Liver (tissue), 9 donors: ENCODE results near the gene NR6A1. TPM values are rescaled to one million over a fixed set of nuclear protein-coding genes. Genes with fewer than 3 reads are reported as not detected.

Source experiments
- DNase-seq: peaks from one replicate; pipeline ENCODE4 v3.0.0-alpha.2; 2017; ENCODE audit warnings: low spot score
- H3K27ac ChIP-seq, 2 donors: one replicate each; pipeline ENCODE4 v1.7.0; 2013; ENCODE audit warnings: inconsistent platforms in 2 of 2, low read length in 2 of 2, control low read depth in 1 of 2, low read depth in 1 of 2, mild to moderate bottlenecking in 1 of 2
- H3K27me3 ChIP-seq, 4 donors: one replicate each; pipeline versions ENCODE4 v1.6.1 to v1.7.0; 2013; ENCODE audit warnings: low read length in 3 of 4, inconsistent platforms in 1 of 4, mild to moderate bottlenecking in 1 of 4, moderate library complexity in 1 of 4; ENCODE audit not compliant: control insufficient read depth in 4 of 4, insufficient read depth in 4 of 4
- H3K36me3 ChIP-seq, 4 donors: one replicate each; pipeline versions ENCODE4 v1.6.1 to v1.7.0; 2013; ENCODE audit warnings: low read length in 3 of 4, mild to moderate bottlenecking in 3 of 4, low read depth in 1 of 4, moderate library complexity in 1 of 4; ENCODE audit not compliant: control insufficient read depth in 4 of 4, insufficient read depth in 3 of 4
- H3K4me1 ChIP-seq, 4 donors: one replicate each; pipeline versions ENCODE4 v1.6.1 to v1.7.0; 2013; ENCODE audit warnings: low read length in 3 of 4, mild to moderate bottlenecking in 3 of 4, moderate library complexity in 1 of 4; ENCODE audit not compliant: control insufficient read depth in 4 of 4, insufficient read depth in 4 of 4
- H3K4me3 ChIP-seq, 3 donors: one replicate each; pipeline versions ENCODE4 v1.6.1 to v1.7.0; 2013; ENCODE audit warnings: low read length in 3 of 3, control low read depth in 1 of 3, low read depth in 1 of 3, mild to moderate bottlenecking in 1 of 3
- H3K9ac ChIP-seq, 2 donors: one replicate each; pipeline ENCODE4 v1.7.0; 2013; ENCODE audit warnings: low read length in 2 of 2, mild to moderate bottlenecking in 2 of 2, moderate library complexity in 2 of 2, control low read depth in 1 of 2, low read depth in 1 of 2
- H3K9me3 ChIP-seq, 4 donors: one replicate each; pipeline versions ENCODE4 v1.6.1 to v1.7.0; 2013; ENCODE audit warnings: low read length in 3 of 4; ENCODE audit not compliant: control insufficient read depth in 4 of 4
- CTCF ChIP-seq: fragments of 150-350 bp; IDR thresholded peaks from 2 replicates; pipeline ENCODE4 v1.5.1; 2017; ENCODE audit warnings: improper control_type of control experiment, low read depth, low read length; ENCODE audit not compliant: missing input control
- EGR1 ChIP-seq, 2 donors: IDR thresholded peaks; 2 replicates each; pipeline ENCODE4 v1.6.1; 2016 to 2018; ENCODE audit warnings: antibody characterized with exemption in 2 of 2, low read depth in 2 of 2
- FOXA1 ChIP-seq: IDR thresholded peaks from 2 replicates; pipeline ENCODE4 v1.6.1; 2016; ENCODE audit warnings: antibody characterized with exemption
- FOXA2 ChIP-seq: IDR thresholded peaks from 2 replicates; pipeline ENCODE4 v1.6.1; 2016; ENCODE audit warnings: antibody characterized with exemption
- GABPA ChIP-seq, 2 donors: IDR thresholded peaks in 1 of 2; conservative IDR thresholded peaks in 1 of 2; 2 replicates each; pipeline ENCODE4 v1.6.1; 2016; ENCODE audit warnings: antibody characterized with exemption in 2 of 2, mild to moderate bottlenecking in 1 of 2, moderate library complexity in 1 of 2
- HNF4A ChIP-seq, 2 donors: conservative IDR thresholded peaks; 2 replicates each; pipeline ENCODE4 v1.6.1; 2016; ENCODE audit warnings: antibody characterized with exemption in 2 of 2, mild to moderate bottlenecking in 2 of 2
- HNF4G ChIP-seq: IDR thresholded peaks from 2 replicates; pipeline ENCODE4 v1.6.1; 2016; ENCODE audit warnings: antibody characterized with exemption
- JUND ChIP-seq, 2 donors: IDR thresholded peaks; 2 replicates each; pipeline ENCODE4 v1.6.1; 2016; ENCODE audit warnings: antibody characterized with exemption in 2 of 2
- MAX ChIP-seq: IDR thresholded peaks from 2 replicates; pipeline ENCODE4 v1.6.1; 2016; ENCODE audit warnings: antibody characterized with exemption
- NR2F2 ChIP-seq: IDR thresholded peaks from 2 replicates; pipeline ENCODE4 v1.6.1; 2016; ENCODE audit warnings: antibody characterized with exemption
- RAD21 ChIP-seq, 2 donors: IDR thresholded peaks; 2 replicates each; pipeline ENCODE4 v1.6.1; 2016; ENCODE audit warnings: antibody characterized with exemption in 2 of 2, mild to moderate bottlenecking in 2 of 2
- REST ChIP-seq: IDR thresholded peaks from 2 replicates; pipeline ENCODE4 v1.6.1; 2016; ENCODE audit warnings: antibody characterized with exemption, mild to moderate bottlenecking
- RXRA ChIP-seq, 2 donors: IDR thresholded peaks; 2 replicates each; pipeline ENCODE4 v1.6.1; 2017 to 2018; ENCODE audit warnings: antibody characterized with exemption in 2 of 2, mild to moderate bottlenecking in 1 of 2
- SP1 ChIP-seq: IDR thresholded peaks from 2 replicates; pipeline ENCODE4 v1.6.1; 2018; ENCODE audit warnings: antibody characterized with exemption, mild to moderate bottlenecking
- TAF1 ChIP-seq: conservative IDR thresholded peaks from 2 replicates; pipeline ENCODE4 v1.6.1; 2016; ENCODE audit warnings: antibody characterized with exemption, mild to moderate bottlenecking
- YY1 ChIP-seq: IDR thresholded peaks from 2 replicates; pipeline ENCODE4 v1.6.1; 2016; ENCODE audit warnings: antibody characterized with exemption, mild to moderate bottlenecking
- WGBS: extraction: QIAGEN DNeasy Blood & Tissue Kit; methylation state at CpG from one replicate; pipeline ENCODE4 v1.1.7; 2013; 5-methylcytosine and 5-hydroxymethylcytosine counted together
- polyA plus RNA-seq, 2 donors: library from polyadenylated mRNA; stranded (reverse) in 1 of 2; unstranded in 1 of 2; fragments of 200-250 nt in 1 of 2; fragments of >200 nt in 1 of 2; fragmentation: Nextera tagmentation in 1 of 2; extraction: Ambion mirVana in 1 of 2; gene quantifications; one replicate each; pipeline versions ENCODE4 v1.2.1 to v1.2.3, GENCODE V29; 2013 to 2015
- total RNA-seq, 2 donors: library from RNA; depleted of rRNA; stranded (reverse); fragments of >200 nt; gene quantifications; one replicate each; pipeline ENCODE4 v1.2.3, GENCODE V29; 2014
- TF ChIP-seq, protein P1 (sequence below): IDR thresholded peaks from 2 replicates; pipeline ENCODE4 v1.6.1; 2016; ENCODE audit warnings: antibody characterized with exemption
- TF ChIP-seq, protein P2 (sequence below): IDR thresholded peaks from 2 replicates; pipeline ENCODE4 v1.6.1; 2016; ENCODE audit warnings: antibody characterized with exemption
- donor health status: healthy.
- donor health status: healthy.
- donor health status: healthy.
- donor health status: healthy.
- donor health status: healthy.

The NR6A1 gene
- total and polyA plus RNA-seq, 4 donors, result 0.72 to 6.1 (median 2.1) TPM

DNA sequence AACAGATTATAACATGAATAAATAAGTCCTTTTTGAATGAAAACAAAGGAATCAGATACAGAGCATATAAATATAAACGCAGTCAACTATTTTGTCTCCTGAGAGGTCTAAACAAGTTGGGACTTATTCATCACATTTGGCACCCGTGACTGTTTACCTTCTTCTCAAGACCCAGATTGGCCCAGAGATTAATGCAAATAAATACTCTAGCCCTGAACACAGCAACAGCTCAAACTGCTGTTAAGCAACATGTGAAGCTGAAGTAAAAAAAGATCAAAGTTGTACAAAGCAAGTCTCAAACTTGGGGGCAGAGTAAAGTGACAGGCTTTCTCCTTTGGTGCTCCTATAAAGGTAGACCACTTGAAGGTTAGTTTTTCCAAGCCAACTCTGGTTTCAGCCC lies 168.9 kb downstream of the NR6A1 start:
- H3K9ac ChIP-seq, result no peak overlapping the region
- TF ChIP-seq RAD21 (IDR thresholded peaks at IDR 0.05) (peak in 1 of 2 donors; percentile 5), EGR1 (IDR thresholded peaks at IDR 0.05; ENCODE audit: low read depth in 2 of 2) (no peak), NR2F2 (no peak), TAF1 (no peak), FOXA1 (no peak), JUND (IDR thresholded peaks at IDR 0.05) (peak in 1 of 2 donors; percentile 15), REST (no peak), SP1 (no peak), HNF4A (conservative IDR thresholded peaks at IDR 0.05) (peak; percentile 43 to 51), HNF4G (no peak), CTCF (no peak), RXRA (IDR thresholded peaks at IDR 0.05) (peak; percentile 46 to 61), MAX (no peak), YY1 (no peak), FOXA2 (peak; percentile 16), GABPA (IDR thresholded peaks at IDR 0.05 in 1 of 2, conservative IDR thresholded peaks at IDR 0.05 in 1 of 2) (no peak)
- TF ChIP-seq, protein P1, sequence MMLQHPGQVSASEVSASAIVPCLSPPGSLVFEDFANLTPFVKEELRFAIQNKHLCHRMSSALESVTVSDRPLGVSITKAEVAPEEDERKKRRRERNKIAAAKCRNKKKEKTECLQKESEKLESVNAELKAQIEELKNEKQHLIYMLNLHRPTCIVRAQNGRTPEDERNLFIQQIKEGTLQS, result no peak
- TF ChIP-seq, protein P2, sequence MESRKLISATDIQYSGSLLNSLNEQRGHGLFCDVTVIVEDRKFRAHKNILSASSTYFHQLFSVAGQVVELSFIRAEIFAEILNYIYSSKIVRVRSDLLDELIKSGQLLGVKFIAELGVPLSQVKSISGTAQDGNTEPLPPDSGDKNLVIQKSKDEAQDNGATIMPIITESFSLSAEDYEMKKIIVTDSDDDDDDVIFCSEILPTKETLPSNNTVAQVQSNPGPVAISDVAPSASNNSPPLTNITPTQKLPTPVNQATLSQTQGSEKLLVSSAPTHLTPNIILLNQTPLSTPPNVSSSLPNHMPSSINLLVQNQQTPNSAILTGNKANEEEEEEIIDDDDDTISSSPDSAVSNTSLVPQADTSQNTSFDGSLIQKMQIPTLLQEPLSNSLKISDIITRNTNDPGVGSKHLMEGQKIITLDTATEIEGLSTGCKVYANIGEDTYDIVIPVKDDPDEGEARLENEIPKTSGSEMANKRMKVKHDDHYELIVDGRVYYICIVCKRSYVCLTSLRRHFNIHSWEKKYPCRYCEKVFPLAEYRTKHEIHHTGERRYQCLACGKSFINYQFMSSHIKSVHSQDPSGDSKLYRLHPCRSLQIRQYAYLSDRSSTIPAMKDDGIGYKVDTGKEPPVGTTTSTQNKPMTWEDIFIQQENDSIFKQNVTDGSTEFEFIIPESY, result no peak
- no peak overlapping the region for H3K4me3 ChIP-seq
- no peaks in the 10 kb centered on the region for H3K9me3 ChIP-seq
- 33% methylated on average over 2 of the region's 2 CpGs for WGBS
- no peak for DNase-seq
- H3K27ac ChIP-seq, result peak overlapping the region in 1 of 2 donors; percentile 34
- H3K4me1 ChIP-seq, result peaks cover 2 to 7% (median 4%) of the 10 kb centered on the region in 4 donors
- H3K27me3 ChIP-seq, result no peaks in the 10 kb centered on the region
- no peaks in the 10 kb centered on the region for H3K36me3 ChIP-seq
